ENCODE results near the gene ACOXL. TPM values are rescaled to one million over a fixed set of nuclear protein-coding genes. Genes with fewer than 3 reads are reported as not detected.

The ACOXL gene
- total RNA-seq, 2 experiments from 2014 or later: 0.14 to 0.56 TPM

- ChIA-PET POLR2A (interaction anchor here (0.8 to 1.8 kb wide), 4 partner anchors 9 to 66 kb away, joined by 3 to 9 read pairs (median 4); no protein-coding TSS in a partner anchor), CTCF (interaction anchor here (1.0 to 1.2 kb wide), 2 partner anchors 255 to 258 kb away, joined by 3 read pairs; no protein-coding TSS in a partner anchor)
- no peaks in the 10 kb centered on the region for H3K36me3 Mint-ChIP-seq (ENCODE audit: low read depth)
- intact Hi-C loops (cut with micrococcal nuclease): loop anchor here (5.0 to 10.0 kb wide), 4 partner anchors 69 to 589 kb away; no protein-coding TSS in a partner anchor
- H3K9me3 Mint-ChIP-seq: no peaks in the 10 kb centered on the region
- H3K27ac Mint-ChIP-seq: peak overlapping the region; percentile 80
- peak; percentile 78 for DNase-seq
- ATAC-seq: peak; percentile 17
- H3K4me1 Mint-ChIP-seq (ENCODE audit: low read depth): peaks cover 49% of the 10 kb centered on the region
- peaks cover 40% of the 10 kb centered on the region for H3K27me3 Mint-ChIP-seq
- H3K4me3 Mint-ChIP-seq: peak overlapping the region; percentile 95
- no peak for TF ChIP-seq CTCF (IDR thresholded peaks at IDR 0.05)
Measured at GRCh38 chr2:111116011-111116746, 383.8 kb downstream of the ACOXL start.

- ATAC-seq (peak; percentile 42), DNase-seq (peak; percentile 80)
- Mint-ChIP-seq H3K27ac (peak overlapping the region; percentile 26), H3K27me3 (peaks cover 40% of the 10 kb centered on the region), H3K36me3 (ENCODE audit: low read depth) (peaks cover 1% of the 10 kb centered on the region), H3K9me3 (no peaks in the 10 kb centered on the region), H3K4me1 (ENCODE audit: low read depth) (peaks cover 45% of the 10 kb centered on the region), H3K4me3 (peak overlapping the region; percentile 95)
- ChIA-PET POLR2A (interaction anchor here (0.6 to 1.8 kb wide), 7 partner anchors 8 to 259 kb away, joined by 3 to 9 read pairs (median 3); no protein-coding TSS in a partner anchor), CTCF (interaction anchor here (0.6 to 1.7 kb wide), 7 partner anchors 8 to 588 kb away, joined by 3 to 9 read pairs (median 3); no protein-coding TSS in a partner anchor)
- peak; percentile 84 for TF ChIP-seq CTCF (IDR thresholded peaks at IDR 0.05)
- intact Hi-C loops (cut with micrococcal nuclease): loop anchor here (5.0 to 10.0 kb wide), 4 partner anchors 70 to 588 kb away; no protein-coding TSS in a partner anchor
Measured at GRCh38 chr2:111116843-111117597, 384.6 kb downstream of the ACOXL start.

GRCh38 chr2:111117598-111118480 lies 385.5 kb downstream of the ACOXL start:
- H3K4me1 Mint-ChIP-seq (ENCODE audit: low read depth): peaks cover 42% of the 10 kb centered on the region
- TF ChIP-seq CTCF (IDR thresholded peaks at IDR 0.05): no peak
- H3K27ac Mint-ChIP-seq: peak overlapping the region; percentile 69
- peak; percentile 44 for DNase-seq
- peaks cover 35% of the 10 kb centered on the region for H3K27me3 Mint-ChIP-seq
- no peak for ATAC-seq
- intact Hi-C loops (cut with micrococcal nuclease): loop anchor here (5.0 to 10.0 kb wide), 4 partner anchors 71 to 587 kb away; no protein-coding TSS in a partner anchor
- no peaks in the 10 kb centered on the region for H3K9me3 Mint-ChIP-seq
- H3K4me3 Mint-ChIP-seq: peak overlapping the region; percentile 95
- ChIA-PET CTCF (interaction anchor here (0.6 to 1.7 kb wide), 6 partner anchors 8 to 587 kb away, joined by 3 to 9 read pairs (median 4); no protein-coding TSS in a partner anchor), POLR2A (interaction anchor here (0.7 to 1.8 kb wide), 4 partner anchors 50 to 260 kb away, joined by 3 to 9 read pairs (median 4); no protein-coding TSS in a partner anchor)
- H3K36me3 Mint-ChIP-seq (ENCODE audit: low read depth): peaks cover 1% of the 10 kb centered on the region

GRCh38 chr2:111118481-111118980 lies 386.2 kb downstream of the ACOXL start:
- Mint-ChIP-seq H3K4me1 (ENCODE audit: low read depth) (peaks cover 45% of the 10 kb centered on the region), H3K9me3 (no peaks in the 10 kb centered on the region), H3K27me3 (peaks cover 29% of the 10 kb centered on the region), H3K4me3 (peak overlapping the region; percentile 95), H3K27ac (peak overlapping the region; percentile 69), H3K36me3 (ENCODE audit: low read depth) (peaks cover 6% of the 10 kb centered on the region)
- TF ChIP-seq CTCF (IDR thresholded peaks at IDR 0.05): no peak
- CTCF ChIA-PET: interaction anchor here (1.7 kb wide), 1 partner anchor 271 kb away, joined by 5 read pairs; no protein-coding TSS in a partner anchor
- no peak for ATAC-seq
- no peak for DNase-seq
- POLR2A ChIA-PET: no interaction called here
- intact Hi-C loops (cut with micrococcal nuclease): loop anchor here (5.0 to 10.0 kb wide), 4 partner anchors 71 to 586 kb away; no protein-coding TSS in a partner anchor

Measured in activated CD8-positive, alpha-beta T cell treated with anti-CD3 and anti-CD28 coated beads for 36 hours (primary cell).